HepG2 (cell line): ENCODE measurements around the gene TADA2B. TPM values are rescaled to one million over a fixed set of nuclear protein-coding genes. Genes with fewer than 3 reads are reported as not detected.
A peak's percentile ranks its signal among the peaks of the same experiment; 100 is the strongest.

Experiments used
- ATAC-seq: fragments of 200-7000 bp; cut with Tn5 transposase; 3 replicates; pipeline ENCODE4 v1.9.1; 2020; ENCODE audit warnings: mild to moderate bottlenecking, moderate library complexity
- BruUV-seq: library from RNA; stranded (reverse); fragments of 400-500 nt; replicated peaks from 2 replicates; lab custom pipeline; 2021; lab: Mats Ljungman, UMichigan
- CTCF ChIA-PET: fragments of 300-600 bp; formaldehyde crosslinking; extraction: SDS; loops from one replicate; lab custom pipeline; 2021; ENCODE audit warnings: low total read pairs, inconsistent platforms, low intra/inter-chr PET ratio; lab: Yijun Ruan, JAX
- POLR2A ChIA-PET: fragments of 350-600 bp; sonication (Branson Sonifier 250); formaldehyde crosslinking; loops from one replicate; lab custom pipeline; 2020; ENCODE audit warnings: antibody characterized with exemption, inconsistent platforms; lab: Yijun Ruan, JAX
- DNase-seq: peaks from one replicate; pipeline ENCODE4 v3.0.0-alpha.2; 2015; ENCODE audit warnings: low spot score
- FAIRE-seq: peaks from 3 replicates; lab custom pipeline; 2011; peaks lifted over from hg19 to GRCh38; lab: Jason Lieb, UNC
- H2AFZ ChIP-seq: one replicate; pipeline ENCODE4 v1.6.1; 2011; ENCODE audit warnings: low read length, inconsistent platforms
- H3K27ac ChIP-seq: fragments of 300-600 bp; 3 replicates; pipeline ENCODE4 v1.8.0; 2011; ENCODE audit warnings: mixed run types, mild to moderate bottlenecking, mixed read lengths, low read length, inconsistent platforms; ENCODE audit not compliant: insufficient read depth; ENCODE audit errors: extremely low read length
- H3K27me3 ChIP-seq, 2 experiments: fragments of 200-600 bp in 1 of 2; 2 replicates in 1 of 2; 3 replicates in 1 of 2; pipeline versions ENCODE4 v1.6.0 to v1.8.0; 2011; ENCODE audit warnings: low read length in 2 of 2, mild to moderate bottlenecking in 2 of 2, moderate library complexity in 2 of 2, inconsistent platforms in 1 of 2; ENCODE audit not compliant: insufficient read depth in 2 of 2, control insufficient read depth in 1 of 2
- H3K36me3 ChIP-seq, 2 experiments: fragments of 200-600 bp in 1 of 2; replicated peaks in 1 of 2; 2 replicates in 1 of 2; 3 replicates in 1 of 2; pipeline versions ENCODE4 v1.5.1 to v1.8.0; 2011; ENCODE audit warnings: low read length in 2 of 2, inconsistent platforms in 1 of 2; ENCODE audit not compliant: insufficient read depth in 2 of 2, control insufficient read depth in 1 of 2
- H3K4me1 ChIP-seq: 2 replicates; pipeline ENCODE4 v1.5.1; 2012; ENCODE audit warnings: low read length, inconsistent platforms; ENCODE audit not compliant: insufficient read depth
- H3K4me2 ChIP-seq: 2 replicates; pipeline ENCODE4 v1.6.0; 2011; ENCODE audit warnings: low read depth, low read length, inconsistent platforms
- H3K4me3 ChIP-seq, 3 experiments: fragments of 200-600 bp in 1 of 3; sonication (generic), shearing (Covaris generic) in 1 of 3; replicated peaks in 1 of 3; 2 replicates each; pipeline ENCODE4 v1.5.1; 2011 to 2016; ENCODE audit warnings: low read length in 3 of 3, inconsistent platforms in 2 of 3, low read depth in 2 of 3, mild to moderate bottlenecking in 2 of 3, control low read depth in 1 of 3, mixed read lengths in 1 of 3; ENCODE audit not compliant: insufficient read depth in 1 of 3
- H3K79me2 ChIP-seq: one replicate; pipeline ENCODE4 v1.6.1; 2011; ENCODE audit warnings: low read length, inconsistent platforms; ENCODE audit not compliant: insufficient read depth
- H3K9ac ChIP-seq: 2 replicates; pipeline ENCODE4 v1.6.0; 2011; ENCODE audit warnings: mild to moderate bottlenecking, low read depth, low read length, inconsistent platforms; ENCODE audit not compliant: insufficient read depth
- H3K9me3 ChIP-seq: 2 replicates; pipeline ENCODE4 v1.5.1; 2012; ENCODE audit warnings: mild to moderate bottlenecking, low read length
- H4K20me1 ChIP-seq: 2 replicates; pipeline ENCODE4 v1.6.0; 2011; ENCODE audit warnings: inconsistent platforms, mild to moderate bottlenecking, low read length, moderate library complexity; ENCODE audit not compliant: insufficient read depth
- EHMT2 ChIP-seq: fragments of 200-600 bp; sonication (generic); IDR thresholded peaks from 2 replicates; pipeline ENCODE4 v1.7.0; 2017; ENCODE audit warnings: antibody characterized with exemption, low read depth, low read length, borderline replicate concordance
- NR1H2 ChIP-seq: sonication (generic); formaldehyde crosslinking; IDR thresholded peaks from 2 replicates; pipeline ENCODE4 v1.8.1; 2022; ENCODE audit warnings: low read depth, missing genetic modification reagents, borderline replicate concordance
- PRDM15 ChIP-seq: sonication (generic); formaldehyde crosslinking; IDR thresholded peaks from 2 replicates; pipeline ENCODE4 v1.4.0; 2020; ENCODE audit warnings: missing genetic modification reagents
- WIZ ChIP-seq: sonication (generic); formaldehyde crosslinking; IDR thresholded peaks from 2 replicates; pipeline ENCODE4 v1.5.1; 2020; ENCODE audit warnings: mild to moderate bottlenecking, missing genetic modification reagents
- ZNF281 ChIP-seq: sonication (generic); formaldehyde crosslinking; IDR thresholded peaks from 2 replicates; pipeline ENCODE4 v1.4.0; 2020; ENCODE audit warnings: missing genetic modification reagents, borderline replicate concordance
- ZNF7 ChIP-seq: IDR thresholded peaks from 2 replicates; pipeline ENCODE4 v1.6.1; 2016; ENCODE audit warnings: missing biosample characterization, missing genetic modification reagents
- ZSCAN21 ChIP-seq: sonication (generic); formaldehyde crosslinking; IDR thresholded peaks from 2 replicates; pipeline ENCODE4 v1.8.0; 2022; ENCODE audit warnings: mild to moderate bottlenecking, missing genetic modification reagents, moderate library complexity, borderline replicate concordance
- WGBS: methylation state at CpG from one replicate; pipeline ENCODE4 v1.1.6; 2017; ENCODE audit warnings: low lambda C conversion rate; 5-methylcytosine and 5-hydroxymethylcytosine counted together
- in situ Hi-C: cut with HindIII; loops from 2 replicates; pipeline ENCODE4 v1.10.0; 2017; ENCODE audit warnings: low pct_unique_long_range_greater_than_20kb; ENCODE audit not compliant: extremely low pct_ligation_motif_present
- intact Hi-C: fragments of 100-400 bp; cut with micrococcal nuclease; formaldehyde crosslinking; loops from one replicate; pipeline ENCODE4 v1.10.0; 2022; ENCODE audit not compliant: unreplicated experiment
- polyA plus RNA-seq, 8 experiments: library from polyadenylated mRNA; depleted of rRNA in 3 of 8; stranded (reverse) in 7 of 8; unstranded in 1 of 8; fragments of >200 nt; fragmentation: Illumina TruSeq in 4 of 8; extraction: Trizol in 4 of 8; gene quantifications; 2 replicates each; pipeline versions ENCODE4 v1.2.1 to v1.2.3, GENCODE V29; 2011 to 2016; ENCODE audit warnings: low read depth in 4 of 8, missing spikeins in 1 of 8, mixed read lengths in 1 of 8; ENCODE audit not compliant: insufficient read depth in 1 of 8
- total RNA-seq, 5 experiments: library from RNA; depleted of rRNA; stranded (reverse); fragments of >200 nt; fragmentation: Illumina TruSeq; extraction: Trizol; gene quantifications; 2 replicates each; pipeline ENCODE4 v1.2.3, GENCODE V29; 2016; ENCODE audit warnings: low read depth in 1 of 5

Gene TADA2B
- total and polyA plus RNA-seq, 2 of the 13 experiments (the other 11 are each of a cell fraction or from before 2014, with no cell fraction given), result 4.6 to 8.9 TPM

GRCh38 chr4:7074426-7074825 lies 31.3 kb downstream of the TADA2B start:
- Histone ChIP-seq H3K9me3 (no peaks in the 10 kb centered on the region), H2AFZ (no peak overlapping the region), H3K36me3 (no peaks in the 10 kb centered on the region), H3K27me3 (no peaks in the 10 kb centered on the region; a peak in 1 of 5 replicates), H3K4me2 (peak overlapping the region; percentile 62; the same call in 1 of the 2 replicates), H3K4me3 (no peak overlapping the region), H3K4me1 (peaks cover 55% of the 10 kb centered on the region), H3K9ac (no peak overlapping the region), H3K79me2 (no peaks in the 10 kb centered on the region), H4K20me1 (no peaks in the 10 kb centered on the region), H3K27ac (no peak overlapping the region)
- BruUV-seq, result no TSS peak
- no peak for ATAC-seq
- DNase-seq, result no peak
- in situ Hi-C loops (loop anchor here (10.0 kb wide), 1 partner anchor 170 kb away; the partner anchor contains the start of gene TBC1D14), intact Hi-C loops (no loop called here)
- CTCF ChIA-PET, result no interaction called here
- TF ChIP-seq EHMT2 (no peak), ZSCAN21 (CRISPR knock-in tag) (no peak), NR1H2 (no peak)
- FAIRE-seq, result no peak
- POLR2A ChIA-PET, result interaction anchor here (1.5 kb wide), 2 partner anchors 31 to 401 kb away, joined by 4 read pairs; partner anchors contain the start of gene TADA2B
- WGBS, result 53% methylated on average over 5 of the region's 9 CpGs

GRCh38 chr4:7075962-7076695 lies 33.0 kb downstream of the TADA2B start:
- no peak overlapping the region for H2AFZ ChIP-seq
- peak overlapping the region in 1 of 3 experiments; percentile 36; a peak in 1 of 6 replicates for H3K4me3 ChIP-seq
- H3K9ac ChIP-seq, result no peak overlapping the region
- H4K20me1 ChIP-seq, result no peaks in the 10 kb centered on the region
- ChIA-PET POLR2A (interaction anchor here (0.8 kb wide), 1 partner anchor 9 kb away, joined by 3 read pairs; no protein-coding TSS in a partner anchor), CTCF (no interaction called here)
- FAIRE-seq (no peak), ATAC-seq (peak; percentile 60), DNase-seq (peak; percentile 52)
- WGBS, result 28% methylated on average over 5 of the region's 25 CpGs
- no peaks in the 10 kb centered on the region for H3K79me2 ChIP-seq
- no peaks in the 10 kb centered on the region for H3K9me3 ChIP-seq
- H3K27ac ChIP-seq, result no peak overlapping the region
- H3K4me2 ChIP-seq, result peak overlapping the region; percentile 41
- no TSS peak for BruUV-seq
- in situ Hi-C loops, result loop anchor here (10.0 kb wide), 1 partner anchor 171 kb away; the partner anchor contains the start of gene TBC1D14
- no peaks in the 10 kb centered on the region; a peak in 1 of 5 replicates for H3K27me3 ChIP-seq
- H3K36me3 ChIP-seq, result no peaks in the 10 kb centered on the region
- intact Hi-C loops, result no loop called here
- H3K4me1 ChIP-seq, result peaks cover 42% of the 10 kb centered on the region
- TF ChIP-seq WIZ, result no peak
- peak; percentile 56 for TF ChIP-seq ZNF281 (CRISPR knock-in tag)
- TF ChIP-seq PRDM15 (CRISPR knock-in tag), result no peak
- no peak for TF ChIP-seq ZNF7 (CRISPR knock-in tag)
